Measurements from ENCODE around the gene RIMBP2. TPM values are rescaled to one million over a fixed set of nuclear protein-coding genes. Genes with fewer than 3 reads are reported as not detected.

The RIMBP2 gene
- total and polyA plus RNA-seq, 2 donors (not counting 1 experiment from before 2014, with no cell fraction given) = 0.17 TPM; not detected in 1

- H3K27me3 ChIP-seq (ENCODE audit: control insufficient read depth, insufficient read depth, low read length) = no peaks in the 10 kb centered on the region
- no peaks in the 10 kb centered on the region for H3K79me2 ChIP-seq (ENCODE audit: control insufficient read depth, insufficient read depth, low read length)
- no peaks in the 10 kb centered on the region for H3K4me1 ChIP-seq (ENCODE audit: control insufficient read depth, extremely low read depth, insufficient read depth, low read length)
- no peaks in the 10 kb centered on the region for H3K9me3 ChIP-seq (ENCODE audit: control insufficient read depth, insufficient read depth, low read depth, low read length)
- no peak overlapping the region for H3K9ac ChIP-seq (ENCODE audit: insufficient read depth, low read length)
- H2AFZ ChIP-seq (ENCODE audit: low read length) = no peak overlapping the region
- H3K27ac ChIP-seq (ENCODE audit: insufficient read depth, low read length) = no peak overlapping the region
- H3K4me2 ChIP-seq (ENCODE audit: extremely low read depth, insufficient read depth, low read length) = no peak overlapping the region
- no peak for TF ChIP-seq EZH2 (IDR thresholded peaks at IDR 0.05; ENCODE audit: low read length, missing control alignments)
- no peak for TF ChIP-seq CTCF (conservative IDR thresholded peaks at IDR 0.05 in 1 of 2, IDR thresholded peaks at IDR 0.05 in 1 of 2; ENCODE audit: low read depth in 1 of 2, low read length in 2 of 2)
- no peaks in the 10 kb centered on the region for H4K20me1 ChIP-seq (ENCODE audit: control insufficient read depth, extremely low read depth, insufficient read depth, low read length)
- no peak for DNase-seq (ENCODE audit: low read depth in 2 of 2)
- H3K36me3 ChIP-seq (ENCODE audit: control insufficient read depth, insufficient read depth, low read length) = no peaks in the 10 kb centered on the region
- no peak overlapping the region for H3K4me3 ChIP-seq (replicated peaks in 1 of 4; ENCODE audit: control extremely low read depth in 1 of 4, insufficient read depth in 1 of 4, low read depth in 3 of 4, low read length in 4 of 4)
These were observed 291.9 kb downstream of the RIMBP2 start for GRCh38 chr12:130423991-130424857.

- Histone ChIP-seq H3K9ac (ENCODE audit: insufficient read depth, low read length) (no peak overlapping the region), H3K4me3 (replicated peaks in 1 of 4; ENCODE audit: control extremely low read depth in 1 of 4, insufficient read depth in 1 of 4, low read depth in 3 of 4, low read length in 4 of 4) (no peak overlapping the region), H2AFZ (ENCODE audit: low read length) (no peak overlapping the region), H3K79me2 (ENCODE audit: control insufficient read depth, insufficient read depth, low read length) (no peaks in the 10 kb centered on the region), H3K4me1 (ENCODE audit: control insufficient read depth, extremely low read depth, insufficient read depth, low read length) (no peaks in the 10 kb centered on the region), H3K27me3 (ENCODE audit: control insufficient read depth, insufficient read depth, low read length) (no peaks in the 10 kb centered on the region), H3K27ac (ENCODE audit: insufficient read depth, low read length) (no peak overlapping the region), H4K20me1 (ENCODE audit: control insufficient read depth, extremely low read depth, insufficient read depth, low read length) (no peaks in the 10 kb centered on the region), H3K36me3 (ENCODE audit: control insufficient read depth, insufficient read depth, low read length) (no peaks in the 10 kb centered on the region), H3K4me2 (ENCODE audit: extremely low read depth, insufficient read depth, low read length) (no peak overlapping the region), H3K9me3 (ENCODE audit: control insufficient read depth, insufficient read depth, low read depth, low read length) (no peaks in the 10 kb centered on the region)
- TF ChIP-seq CTCF (conservative IDR thresholded peaks at IDR 0.05 in 1 of 2, IDR thresholded peaks at IDR 0.05 in 1 of 2; ENCODE audit: low read depth in 1 of 2, low read length in 2 of 2) = no peak
- TF ChIP-seq EZH2 (IDR thresholded peaks at IDR 0.05; ENCODE audit: low read length, missing control alignments) = no peak
- no peak for DNase-seq (ENCODE audit: low read depth in 2 of 2)
These were observed 293.0 kb downstream of the RIMBP2 start for GRCh38 chr12:130423136-130423535.

- Histone ChIP-seq H4K20me1 (ENCODE audit: control insufficient read depth, extremely low read depth, insufficient read depth, low read length) (no peaks in the 10 kb centered on the region), H3K9me3 (ENCODE audit: control insufficient read depth, insufficient read depth, low read depth, low read length) (no peaks in the 10 kb centered on the region), H2AFZ (ENCODE audit: low read length) (no peak overlapping the region), H3K4me3 (replicated peaks in 1 of 4; ENCODE audit: control extremely low read depth in 1 of 4, insufficient read depth in 1 of 4, low read depth in 3 of 4, low read length in 4 of 4) (no peak overlapping the region), H3K27me3 (ENCODE audit: control insufficient read depth, insufficient read depth, low read length) (no peaks in the 10 kb centered on the region), H3K27ac (ENCODE audit: insufficient read depth, low read length) (no peak overlapping the region), H3K79me2 (ENCODE audit: control insufficient read depth, insufficient read depth, low read length) (no peaks in the 10 kb centered on the region), H3K36me3 (ENCODE audit: control insufficient read depth, insufficient read depth, low read length) (no peaks in the 10 kb centered on the region), H3K4me2 (ENCODE audit: extremely low read depth, insufficient read depth, low read length) (no peak overlapping the region), H3K9ac (ENCODE audit: insufficient read depth, low read length) (no peak overlapping the region), H3K4me1 (ENCODE audit: control insufficient read depth, extremely low read depth, insufficient read depth, low read length) (no peaks in the 10 kb centered on the region)
- DNase-seq (ENCODE audit: low read depth in 2 of 2) = no peak
- TF ChIP-seq CTCF (conservative IDR thresholded peaks at IDR 0.05 in 1 of 2, IDR thresholded peaks at IDR 0.05 in 1 of 2; ENCODE audit: low read depth in 1 of 2, low read length in 2 of 2) (no peak), EZH2 (IDR thresholded peaks at IDR 0.05; ENCODE audit: low read length, missing control alignments) (no peak)
These were observed 293.4 kb downstream of the RIMBP2 start for GRCh38 chr12:130422676-130423075.

All from fibroblast of lung (primary cell).